ENCODE results near the gene HOXC5.

The HOXC5 gene

DNA sequence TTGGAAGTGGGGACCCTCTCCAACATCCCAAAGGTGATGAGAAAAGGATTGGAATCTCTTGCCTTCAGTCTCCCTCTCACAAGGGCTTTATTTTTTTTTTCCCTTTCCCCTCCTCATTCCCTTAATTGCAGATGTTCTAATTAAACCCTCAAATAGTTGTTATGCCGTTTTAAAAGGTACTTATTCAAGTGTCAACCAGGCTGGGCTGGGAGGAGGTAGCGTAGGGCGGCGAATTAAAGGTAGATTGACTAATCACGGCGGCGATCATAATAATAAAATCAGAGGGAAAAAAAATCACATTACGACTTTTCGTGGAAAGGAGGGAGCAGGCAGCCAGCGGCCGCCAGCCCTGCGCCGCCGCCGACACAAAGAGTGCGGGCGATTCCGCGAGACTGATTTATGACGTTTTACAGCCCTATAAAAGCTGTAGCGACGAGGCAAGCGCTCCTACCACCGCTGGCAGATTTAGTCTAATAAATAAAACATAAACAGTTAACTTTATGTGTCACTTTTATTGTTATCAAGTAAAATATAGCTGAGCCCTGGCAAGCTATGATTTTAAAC, 19.1 kb downstream of the HOXC5 start:
- peaks cover 32% of the 10 kb centered on the region for H3K4me1 Mint-ChIP-seq
- no peak overlapping the region for H3K27ac Mint-ChIP-seq
- no peaks in the 10 kb centered on the region for H3K9me3 Mint-ChIP-seq
- DNase-seq, result no peak
- CTCF ChIA-PET, result interaction anchor here (0.7 to 2.2 kb wide), 5 partner anchors 20 to 121 kb away, joined by 3 to 13 read pairs (median 3); partner anchors contain the start of gene HOXC5
- H3K36me3 Mint-ChIP-seq, result peaks cover 3% of the 10 kb centered on the region
- H3K27me3 Mint-ChIP-seq, result peaks cover 100% of the 10 kb centered on the region
- no peak overlapping the region for H3K4me3 Mint-ChIP-seq

DNA sequence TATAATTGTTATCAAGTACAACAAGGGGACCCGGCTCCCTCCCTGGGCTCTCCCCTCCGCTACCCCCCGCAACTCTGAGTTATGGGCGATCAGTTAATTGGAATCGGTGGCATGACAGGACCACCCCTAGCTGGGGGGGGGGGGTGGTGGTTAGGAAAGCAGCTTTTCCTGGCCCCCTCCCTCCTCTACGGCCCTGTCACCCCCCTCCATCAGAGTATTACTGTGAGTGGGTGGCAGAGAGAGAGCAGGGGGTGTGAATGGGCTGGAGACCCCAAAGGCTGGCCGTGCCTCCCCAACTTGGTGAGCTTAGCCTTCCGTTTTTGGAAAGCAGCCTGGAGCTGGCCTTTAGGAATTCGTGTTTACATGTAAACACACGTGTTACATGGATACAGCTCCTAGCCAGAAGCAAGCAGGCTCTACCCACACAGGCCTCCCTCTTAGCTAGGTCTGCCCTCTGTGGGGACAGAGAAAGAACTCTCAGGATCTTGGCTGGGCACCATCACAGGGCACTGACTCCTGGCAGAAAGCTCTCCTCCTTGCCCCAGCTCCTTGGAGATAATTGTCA, 19.7 kb downstream of the HOXC5 start:
- CTCF ChIA-PET, result interaction anchor here (0.8 to 1.3 kb wide), 3 partner anchors 20 to 62 kb away, joined by 3 to 4 read pairs (median 3); partner anchors contain the start of gene HOXC5
- DNase-seq, result no peak
- Mint-ChIP-seq H3K27me3 (peaks cover 100% of the 10 kb centered on the region), H3K9me3 (no peaks in the 10 kb centered on the region), H3K36me3 (peaks cover 3% of the 10 kb centered on the region), H3K4me1 (peaks cover 30% of the 10 kb centered on the region), H3K4me3 (peak overlapping the region; percentile 42), H3K27ac (no peak overlapping the region)

DNA sequence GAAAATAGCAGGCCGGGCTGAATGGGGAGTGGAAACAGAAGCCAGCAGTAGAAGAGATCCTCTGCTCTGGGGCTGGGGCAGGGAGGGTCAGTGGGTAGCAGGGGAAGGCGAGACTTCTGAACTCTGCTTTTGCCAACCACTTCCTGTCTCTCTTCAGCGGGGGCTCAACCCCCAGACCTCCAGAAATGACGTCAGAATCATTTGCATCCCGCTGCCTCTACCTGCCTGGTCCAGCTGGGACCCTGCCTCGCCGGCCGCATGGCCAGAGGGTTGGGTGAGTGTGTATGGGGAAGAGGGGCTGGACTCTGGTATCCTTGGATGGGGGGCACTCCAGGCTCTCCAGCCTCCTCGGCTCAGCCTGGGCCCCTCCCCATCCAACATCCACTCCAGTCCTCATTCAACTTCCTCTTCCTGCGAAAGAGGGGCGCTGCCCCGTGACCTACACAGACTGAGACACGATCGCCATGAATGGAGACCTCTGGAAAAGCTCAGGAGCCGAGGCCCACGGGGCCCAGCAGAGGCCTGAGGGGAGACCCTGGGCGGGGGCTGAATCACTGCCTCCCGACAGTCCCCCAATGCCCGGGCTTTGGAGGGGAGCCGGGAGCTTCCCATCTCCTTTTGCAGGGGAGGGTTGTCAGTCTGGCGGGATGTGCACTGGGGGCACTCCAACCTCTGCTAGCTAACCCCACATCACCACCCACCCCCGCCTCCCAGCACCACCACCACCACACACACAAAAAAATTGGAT, 20.3 kb downstream of the HOXC5 start:
- no peaks in the 10 kb centered on the region for H3K9me3 Mint-ChIP-seq
- H3K27me3 Mint-ChIP-seq, result peaks cover 100% of the 10 kb centered on the region
- H3K4me3 Mint-ChIP-seq, result peak overlapping the region; percentile 63
- no peak for DNase-seq
- CTCF ChIA-PET, result interaction anchor here (0.6 to 1.3 kb wide), 6 partner anchors 21 to 148 kb away, joined by 3 to 4 read pairs (median 3); partner anchors contain the start of gene HOXC5
- no peak overlapping the region for H3K27ac Mint-ChIP-seq
- peaks cover 27% of the 10 kb centered on the region for H3K4me1 Mint-ChIP-seq
- H3K36me3 Mint-ChIP-seq, result peaks cover 3% of the 10 kb centered on the region

DNA sequence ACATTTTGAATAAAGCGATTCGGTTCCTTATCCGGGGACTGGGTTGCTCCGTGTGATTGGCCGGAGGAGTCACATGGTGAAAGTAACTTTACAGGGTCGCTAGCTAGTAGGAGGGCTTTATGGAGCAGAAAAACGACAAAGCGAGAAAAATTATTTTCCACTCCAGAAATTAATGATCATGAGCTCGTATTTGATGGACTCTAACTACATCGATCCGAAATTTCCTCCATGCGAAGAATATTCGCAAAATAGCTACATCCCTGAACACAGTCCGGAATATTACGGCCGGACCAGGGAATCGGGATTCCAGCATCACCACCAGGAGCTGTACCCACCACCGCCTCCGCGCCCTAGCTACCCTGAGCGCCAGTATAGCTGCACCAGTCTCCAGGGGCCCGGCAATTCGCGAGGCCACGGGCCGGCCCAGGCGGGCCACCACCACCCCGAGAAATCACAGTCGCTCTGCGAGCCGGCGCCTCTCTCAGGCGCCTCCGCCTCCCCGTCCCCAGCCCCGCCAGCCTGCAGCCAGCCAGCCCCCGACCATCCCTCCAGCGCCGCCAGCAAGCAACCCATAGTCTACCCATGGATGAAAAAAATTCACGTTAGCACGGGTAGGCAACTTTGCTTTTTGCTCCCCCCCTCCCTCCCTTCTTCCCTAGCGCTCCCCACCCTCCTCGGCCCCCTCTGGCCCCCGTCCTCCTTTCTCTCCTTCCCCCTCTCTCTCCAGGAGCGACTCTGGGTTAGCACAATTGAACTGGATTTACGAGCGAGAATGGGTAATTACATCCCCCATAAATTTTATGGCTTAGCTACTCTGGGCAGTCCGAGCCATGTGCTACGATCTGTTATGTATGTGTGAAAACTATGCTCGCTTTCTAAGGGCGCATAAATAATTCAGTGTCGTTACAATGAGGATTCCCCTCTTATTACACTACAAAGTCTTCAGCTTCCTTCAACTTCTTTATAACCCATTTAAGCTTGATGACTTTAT, 21.2 kb downstream of the HOXC5 start, which contains the start of gene HOXC4:
Gene HOXC4, plus strand, starts transcription at position 85 of the 991 bp plus-strand sequence. Its CDS starts 88 bp downstream, at position 173.
- Mint-ChIP-seq H3K36me3 (peaks cover 3% of the 10 kb centered on the region), H3K27ac (no peak within 1 kb of the TSS), H3K4me1 (peaks cover 27% of the 10 kb centered on the region), H3K27me3 (peaks cover 100% of the 10 kb centered on the region), H3K9me3 (no peaks in the 10 kb centered on the region), H3K4me3 (peak within 1 kb of the TSS; percentile 63)
- DNase-seq, result no peak
- CTCF ChIA-PET, result interaction anchor here (0.6 to 1.3 kb wide), 5 partner anchors 136 to 308 kb away, joined by 3 to 4 read pairs (median 3); no protein-coding TSS in a partner anchor

DNA sequence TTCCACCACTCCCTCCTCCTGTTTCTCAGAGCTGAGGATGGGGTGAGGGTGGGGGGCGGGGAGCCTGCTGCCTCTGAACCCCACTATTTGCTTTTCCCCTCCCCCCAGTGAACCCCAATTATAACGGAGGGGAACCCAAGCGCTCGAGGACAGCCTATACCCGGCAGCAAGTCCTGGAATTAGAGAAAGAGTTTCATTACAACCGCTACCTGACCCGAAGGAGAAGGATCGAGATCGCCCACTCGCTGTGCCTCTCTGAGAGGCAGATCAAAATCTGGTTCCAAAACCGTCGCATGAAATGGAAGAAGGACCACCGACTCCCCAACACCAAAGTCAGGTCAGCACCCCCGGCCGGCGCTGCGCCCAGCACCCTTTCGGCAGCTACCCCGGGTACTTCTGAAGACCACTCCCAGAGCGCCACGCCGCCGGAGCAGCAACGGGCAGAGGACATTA, 21.9 kb downstream of the HOXC5 start:
- no peak overlapping the region for H3K4me3 Mint-ChIP-seq
- CTCF ChIA-PET, result interaction anchor here (0.9 kb wide), 1 partner anchor 309 kb away, joined by 3 read pairs; no protein-coding TSS in a partner anchor
- H3K27me3 Mint-ChIP-seq, result peaks cover 100% of the 10 kb centered on the region
- H3K36me3 Mint-ChIP-seq, result peaks cover 3% of the 10 kb centered on the region
- H3K4me1 Mint-ChIP-seq, result peaks cover 27% of the 10 kb centered on the region
- no peak overlapping the region for H3K27ac Mint-ChIP-seq
- no peaks in the 10 kb centered on the region for H3K9me3 Mint-ChIP-seq
- no peak for DNase-seq

DNA sequence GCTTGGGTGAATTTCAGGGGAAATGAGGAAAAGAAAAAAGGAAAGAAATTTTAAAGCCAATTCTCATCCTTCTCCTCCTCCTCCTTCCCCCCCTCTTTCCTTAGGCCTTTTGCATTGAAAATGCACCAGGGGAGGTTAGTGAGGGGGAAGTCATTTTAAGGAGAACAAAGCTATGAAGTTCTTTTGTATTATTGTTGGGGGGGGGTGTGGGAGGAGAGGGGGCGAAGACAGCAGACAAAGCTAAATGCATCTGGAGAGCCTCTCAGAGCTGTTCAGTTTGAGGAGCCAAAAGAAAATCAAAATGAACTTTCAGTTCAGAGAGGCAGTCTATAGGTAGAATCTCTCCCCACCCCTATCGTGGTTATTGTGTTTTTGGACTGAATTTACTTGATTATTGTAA, 22.7 kb downstream of the HOXC5 start:
- H3K9me3 Mint-ChIP-seq, result no peaks in the 10 kb centered on the region
- peaks cover 3% of the 10 kb centered on the region for H3K36me3 Mint-ChIP-seq
- H3K27ac Mint-ChIP-seq, result no peak overlapping the region
- peaks cover 19% of the 10 kb centered on the region for H3K4me1 Mint-ChIP-seq
- no peak for DNase-seq
- H3K4me3 Mint-ChIP-seq, result no peak overlapping the region
- peaks cover 100% of the 10 kb centered on the region for H3K27me3 Mint-ChIP-seq
- CTCF ChIA-PET, result interaction anchor here (0.9 kb wide), 1 partner anchor 310 kb away, joined by 3 read pairs; no protein-coding TSS in a partner anchor

DNA sequence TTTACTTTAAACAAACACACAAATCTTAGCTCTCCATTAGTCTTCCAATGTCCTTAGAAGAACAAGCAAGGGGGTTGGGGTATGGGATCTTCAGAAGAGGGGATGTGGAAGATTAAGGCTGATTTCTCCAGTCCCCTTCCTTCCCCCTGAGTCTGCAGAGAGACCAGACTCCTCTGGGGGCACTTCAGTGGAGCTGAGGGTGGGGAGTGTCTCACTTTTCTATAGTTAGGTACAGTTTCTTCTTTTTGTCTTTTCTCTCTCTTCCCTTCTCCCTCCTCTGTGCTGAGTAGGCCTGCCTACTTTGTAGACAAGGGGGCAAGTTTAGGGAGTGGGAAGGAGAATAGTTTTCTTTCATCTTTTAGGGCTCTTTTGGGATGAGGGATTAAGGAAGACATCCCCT, 23.3 kb downstream of the HOXC5 start:
- no peak for DNase-seq
- Mint-ChIP-seq H3K27ac (no peak overlapping the region), H3K9me3 (no peaks in the 10 kb centered on the region), H3K4me1 (peaks cover 18% of the 10 kb centered on the region), H3K36me3 (peaks cover 3% of the 10 kb centered on the region), H3K27me3 (peaks cover 100% of the 10 kb centered on the region), H3K4me3 (no peak overlapping the region)
- CTCF ChIA-PET, result interaction anchor here (0.6 kb wide), 1 partner anchor 44 kb away, joined by 3 read pairs; no protein-coding TSS in a partner anchor

DNA sequence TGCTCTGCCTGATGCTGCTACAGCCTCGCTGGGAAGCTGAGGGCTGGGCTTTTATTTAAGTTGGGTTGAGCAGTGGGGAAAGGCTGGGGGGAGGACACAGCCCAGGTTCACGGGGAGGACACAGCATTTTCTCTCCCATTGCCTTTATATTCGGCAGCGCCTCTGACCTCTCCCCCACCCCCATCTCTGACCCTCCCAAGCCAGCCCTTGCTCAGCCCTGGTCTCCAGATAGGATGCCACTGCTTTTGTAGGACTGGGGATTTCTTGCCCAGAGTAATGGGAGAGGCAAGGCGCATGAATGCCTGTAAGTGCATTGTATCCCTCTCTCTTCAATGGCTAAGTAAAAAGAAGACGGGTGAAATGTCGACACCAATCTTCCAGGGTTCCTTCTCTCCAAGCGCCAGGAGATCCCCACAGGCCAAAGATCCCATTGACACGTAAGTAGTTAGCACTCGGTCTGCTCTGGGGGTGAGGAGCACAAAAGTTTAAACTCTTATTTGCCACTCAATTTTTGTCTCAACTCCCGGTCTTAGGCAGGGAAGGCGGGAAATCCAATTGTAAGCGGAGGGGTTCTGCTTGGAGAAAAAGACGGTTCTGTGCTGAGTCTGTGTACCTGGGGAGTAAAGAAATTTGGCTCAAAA, 25.4 kb downstream of the HOXC5 start:
- CTCF ChIA-PET, result no interaction called here
- DNase-seq, result no peak
- Mint-ChIP-seq H3K27me3 (peaks cover 100% of the 10 kb centered on the region), H3K36me3 (peaks cover 1% of the 10 kb centered on the region), H3K4me1 (peaks cover 9% of the 10 kb centered on the region), H3K4me3 (no peak overlapping the region), H3K27ac (no peak overlapping the region), H3K9me3 (no peaks in the 10 kb centered on the region)

DNA sequence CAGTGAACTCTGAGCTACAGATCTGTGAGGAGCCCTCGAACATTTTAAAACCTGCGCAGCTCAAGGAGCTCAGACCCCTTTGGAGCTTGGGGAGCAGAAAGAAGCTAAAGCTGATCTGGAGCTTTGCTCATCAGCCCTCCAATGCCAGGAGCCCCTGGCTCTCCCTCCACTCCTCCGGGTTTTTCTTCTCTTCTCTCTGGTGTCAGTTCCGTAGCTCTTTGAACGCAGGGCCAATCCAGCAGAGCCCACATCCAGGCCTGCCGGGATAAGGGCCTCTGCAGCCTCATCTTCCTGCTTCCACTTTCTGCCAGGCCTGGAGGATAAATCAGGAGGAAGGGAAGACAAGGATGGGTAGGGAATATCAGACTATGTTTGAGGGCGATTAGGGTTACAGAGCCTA, 26.8 kb downstream of the HOXC5 start:
- peaks cover 2% of the 10 kb centered on the region for H3K4me1 Mint-ChIP-seq
- no peak overlapping the region for H3K4me3 Mint-ChIP-seq
- H3K9me3 Mint-ChIP-seq, result no peaks in the 10 kb centered on the region
- H3K27me3 Mint-ChIP-seq, result peaks cover 99% of the 10 kb centered on the region
- CTCF ChIA-PET, result no interaction called here
- no peak for DNase-seq
- no peak overlapping the region for H3K27ac Mint-ChIP-seq
- H3K36me3 Mint-ChIP-seq, result peaks cover 1% of the 10 kb centered on the region

DNA sequence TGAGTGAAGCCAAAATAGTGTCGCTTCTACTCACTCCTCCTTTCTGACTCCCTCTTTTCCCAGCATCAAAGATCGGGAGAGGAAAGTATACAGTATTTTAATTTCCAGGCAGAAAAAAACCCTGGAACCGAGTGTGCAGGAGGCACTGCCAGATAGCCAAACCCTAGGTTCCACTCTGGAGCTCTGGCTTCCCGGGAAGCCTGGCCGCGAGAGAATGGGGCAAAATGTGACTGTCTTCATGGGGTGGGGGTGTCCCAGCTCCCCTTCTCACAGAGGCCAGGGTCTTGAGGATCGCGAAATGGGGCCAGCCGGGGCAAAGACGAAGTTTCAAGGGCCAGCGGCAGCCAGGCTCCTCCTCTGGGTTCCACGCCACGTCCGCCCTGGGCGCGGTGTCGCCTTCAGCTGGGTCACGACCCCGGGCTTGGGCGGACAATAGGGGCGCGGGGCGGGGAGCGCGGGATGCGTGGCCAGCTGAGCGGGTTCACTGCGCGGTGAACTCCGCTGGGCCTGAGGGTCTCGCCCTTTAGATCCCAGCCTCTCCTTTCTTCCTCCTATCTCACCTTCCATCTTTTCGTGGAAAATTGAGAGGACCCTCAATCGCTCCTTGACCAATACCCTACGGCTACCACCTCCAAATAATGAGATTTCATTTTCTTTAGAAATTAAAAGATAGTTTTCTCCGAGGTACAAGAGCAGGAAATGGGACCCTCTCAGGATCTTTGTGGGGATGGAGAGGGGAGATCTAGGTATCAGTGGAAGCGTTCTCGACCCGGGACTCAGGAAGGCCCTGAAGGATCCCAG, 27.5 kb downstream of the HOXC5 start:
- H3K9me3 Mint-ChIP-seq, result no peaks in the 10 kb centered on the region
- H3K27ac Mint-ChIP-seq, result no peak overlapping the region
- CTCF ChIA-PET, result interaction anchor here (1.1 kb wide), 1 partner anchor 147 kb away, joined by 3 read pairs; no protein-coding TSS in a partner anchor
- H3K36me3 Mint-ChIP-seq, result peaks cover 1% of the 10 kb centered on the region
- no peak for DNase-seq
- H3K4me3 Mint-ChIP-seq, result no peak overlapping the region
- H3K4me1 Mint-ChIP-seq, result no peaks in the 10 kb centered on the region
- peaks cover 93% of the 10 kb centered on the region for H3K27me3 Mint-ChIP-seq

DNA sequence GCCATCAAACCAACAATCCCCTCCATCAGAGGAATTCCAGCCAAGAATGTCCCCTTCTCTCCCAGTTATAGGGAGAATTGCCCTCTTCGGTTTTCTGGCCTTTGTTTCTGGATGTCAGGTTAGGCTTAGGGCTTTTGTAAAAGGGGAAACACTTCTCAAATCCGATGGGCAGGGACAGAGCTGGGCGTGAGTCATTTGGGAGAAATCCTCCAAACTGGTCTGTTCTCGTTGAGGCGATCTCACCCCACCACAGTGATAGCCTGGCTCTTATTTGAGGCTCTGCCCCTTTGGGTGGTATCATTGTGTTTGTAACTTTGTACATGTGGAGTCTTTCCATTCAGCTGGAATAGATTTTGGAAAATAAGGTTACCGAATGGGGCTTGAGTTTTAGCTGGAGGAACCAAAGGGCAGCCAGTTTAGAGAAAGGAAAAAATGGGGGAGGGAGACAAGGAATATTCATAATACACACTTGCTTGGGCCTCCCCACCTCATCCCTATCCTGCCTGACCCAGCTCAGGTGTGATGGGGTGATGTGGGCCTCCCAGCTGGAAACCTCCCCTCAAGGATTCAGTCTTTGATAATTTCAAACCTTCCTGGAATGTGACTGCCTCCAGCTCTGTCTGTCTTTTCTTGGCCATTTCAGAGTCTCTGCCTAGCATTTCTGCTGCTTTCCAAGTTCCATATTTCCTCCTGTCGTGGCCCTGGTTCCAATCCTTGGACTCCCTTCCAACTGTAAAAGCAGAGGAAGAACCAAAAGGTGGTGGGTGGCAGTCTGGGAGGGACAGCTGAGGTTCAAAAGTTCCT, 28.3 kb downstream of the HOXC5 start:
- Mint-ChIP-seq H3K27me3 (peaks cover 93% of the 10 kb centered on the region), H3K4me3 (no peak overlapping the region), H3K9me3 (no peaks in the 10 kb centered on the region), H3K36me3 (peaks cover 1% of the 10 kb centered on the region), H3K4me1 (no peaks in the 10 kb centered on the region), H3K27ac (no peak overlapping the region)
- DNase-seq, result no peak
- CTCF ChIA-PET, result interaction anchor here (1.1 to 1.2 kb wide), 2 partner anchors 147 to 315 kb away, joined by 3 read pairs; no protein-coding TSS in a partner anchor

DNA sequence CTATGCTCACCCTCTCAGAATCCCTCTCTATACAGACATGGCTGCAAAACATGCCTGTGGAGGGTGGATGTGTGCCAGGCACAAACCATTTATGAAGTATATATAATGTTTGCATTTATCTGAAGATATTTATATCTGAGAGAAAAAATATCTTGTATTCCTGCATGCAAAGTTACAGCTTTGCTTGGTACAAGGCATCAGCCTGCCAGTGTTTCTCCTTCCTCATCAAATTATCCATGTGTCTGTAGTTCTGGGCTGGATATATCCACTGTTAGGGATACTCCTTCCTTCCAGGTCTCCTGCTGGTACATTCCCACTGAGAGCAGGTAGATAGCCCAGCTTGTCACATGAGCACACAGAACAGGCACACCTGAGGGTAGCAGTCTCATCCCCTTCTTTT, 32.8 kb downstream of the HOXC5 start:
- peaks cover 78% of the 10 kb centered on the region for H3K27me3 Mint-ChIP-seq
- H3K9me3 Mint-ChIP-seq, result no peaks in the 10 kb centered on the region
- no peak for DNase-seq
- H3K36me3 Mint-ChIP-seq, result no peaks in the 10 kb centered on the region
- H3K4me1 Mint-ChIP-seq, result no peaks in the 10 kb centered on the region
- no peak overlapping the region for H3K27ac Mint-ChIP-seq
- CTCF ChIA-PET, result interaction anchor here (1.4 kb wide), 1 partner anchor 127 kb away, joined by 9 read pairs; no protein-coding TSS in a partner anchor
- H3K4me3 Mint-ChIP-seq, result no peak overlapping the region
